ENCODE results near the gene TSPY3.
"Not testable (repeated sequence)": the region's sequence is repeated elsewhere in the genome, so short reads cannot be mapped to it uniquely, and the experiment has no call there.

Gene TSPY3, protein sequence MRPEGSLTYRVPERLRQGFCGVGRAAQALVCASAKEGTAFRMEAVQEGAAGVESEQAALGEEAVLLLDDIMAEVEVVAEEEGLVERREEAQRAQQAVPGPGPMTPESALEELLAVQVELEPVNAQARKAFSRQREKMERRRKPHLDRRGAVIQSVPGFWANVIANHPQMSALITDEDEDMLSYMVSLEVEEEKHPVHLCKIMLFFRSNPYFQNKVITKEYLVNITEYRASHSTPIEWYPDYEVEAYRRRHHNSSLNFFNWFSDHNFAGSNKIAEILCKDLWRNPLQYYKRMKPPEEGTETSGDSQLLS
- 0 reads per million in 3 donors for total RNA-seq

DNA sequence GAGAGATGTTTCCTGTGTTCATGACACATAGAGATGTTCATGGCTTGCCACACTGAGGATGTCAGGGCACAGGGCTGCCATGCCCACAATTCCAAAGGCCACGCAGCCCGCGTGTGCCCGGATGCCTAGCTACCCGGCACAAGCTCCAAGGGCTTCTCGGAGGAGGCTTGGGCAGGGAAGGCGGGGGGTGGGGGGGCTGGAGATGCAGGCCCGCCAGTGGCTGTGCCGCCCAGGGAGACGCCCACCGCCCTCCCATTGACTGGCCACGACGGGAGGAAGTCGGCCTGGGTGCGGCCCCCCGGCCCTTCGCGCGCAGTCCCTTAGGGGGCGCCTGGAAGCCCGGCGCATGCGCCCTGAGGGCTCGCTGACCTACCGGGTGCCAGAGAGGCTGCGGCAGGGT is at the start of gene TSPY3:
Gene TSPY3 (plus strand): TSS at position 301 of the 400 bp plus-strand sequence. CDS start 46 bp downstream, at position 347.
- H3K27me3 ChIP-seq (replicated peaks; ENCODE audit: control insufficient read depth, insufficient read depth, low read length, poor library complexity, severe bottlenecking); H3K9me3 ChIP-seq (ENCODE audit: control insufficient read depth, low read length); H3K36me3 ChIP-seq (ENCODE audit: control insufficient read depth, insufficient read depth, low read length); H3K4me1 ChIP-seq (ENCODE audit: control insufficient read depth, insufficient read depth, low read length, poor library complexity, severe bottlenecking); H3K27ac ChIP-seq (ENCODE audit: insufficient read depth, low read length, poor library complexity, severe bottlenecking); DNase-seq; H3K4me3 ChIP-seq (ENCODE audit: insufficient read depth, low read depth, low read length, poor library complexity, severe bottlenecking): not testable (repeated sequence)

DNA sequence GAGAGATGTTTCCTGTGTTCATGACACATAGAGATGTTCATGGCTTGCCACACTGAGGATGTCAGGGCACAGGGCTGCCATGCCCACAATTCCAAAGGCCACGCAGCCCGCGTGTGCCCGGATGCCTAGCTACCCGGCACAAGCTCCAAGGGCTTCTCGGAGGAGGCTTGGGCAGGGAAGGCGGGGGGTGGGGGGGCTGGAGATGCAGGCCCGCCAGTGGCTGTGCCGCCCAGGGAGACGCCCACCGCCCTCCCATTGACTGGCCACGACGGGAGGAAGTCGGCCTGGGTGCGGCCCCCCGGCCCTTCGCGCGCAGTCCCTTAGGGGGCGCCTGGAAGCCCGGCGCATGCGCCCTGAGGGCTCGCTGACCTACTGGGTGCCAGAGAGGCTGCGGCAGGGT is 40.7 kb upstream of the TSPY3 start, which contains the start of gene TSPY8:
Gene TSPY8 (plus strand): TSS at position 301 of the 400 bp plus-strand sequence. CDS start 46 bp downstream, at position 347.
- H3K4me1 ChIP-seq (ENCODE audit: control insufficient read depth, insufficient read depth, low read length, poor library complexity, severe bottlenecking); H3K27ac ChIP-seq (ENCODE audit: insufficient read depth, low read length, poor library complexity, severe bottlenecking); H3K4me3 ChIP-seq (ENCODE audit: insufficient read depth, low read depth, low read length, poor library complexity, severe bottlenecking); H3K9me3 ChIP-seq (ENCODE audit: control insufficient read depth, low read length); H3K36me3 ChIP-seq (ENCODE audit: control insufficient read depth, insufficient read depth, low read length); H3K27me3 ChIP-seq (replicated peaks; ENCODE audit: control insufficient read depth, insufficient read depth, low read length, poor library complexity, severe bottlenecking); DNase-seq: not testable (repeated sequence)

DNA sequence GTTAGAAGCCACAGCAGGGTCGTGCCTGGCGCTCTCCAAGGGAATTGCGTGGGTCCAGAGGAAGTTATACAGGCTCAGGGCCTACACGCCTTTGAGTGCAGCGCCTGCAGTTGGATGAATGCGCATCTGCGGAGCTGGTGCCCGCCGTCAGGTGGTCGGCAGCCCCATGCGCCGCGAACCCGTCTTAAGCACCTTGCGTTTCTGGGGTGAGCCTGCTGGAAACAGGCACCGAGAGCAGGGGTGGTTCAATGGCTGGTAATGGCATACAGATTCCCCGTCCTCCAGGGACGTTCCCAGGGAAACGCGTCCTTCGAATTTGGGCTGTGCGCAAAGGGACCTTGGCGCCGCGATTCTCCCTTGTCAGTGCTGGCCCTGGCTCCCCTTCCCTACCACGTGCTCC is 1.7 kb upstream of the TSPY3 start:
- H3K9me3 ChIP-seq (ENCODE audit: control insufficient read depth, low read length); H3K4me3 ChIP-seq (ENCODE audit: insufficient read depth, low read depth, low read length, poor library complexity, severe bottlenecking); H3K27me3 ChIP-seq (replicated peaks; ENCODE audit: control insufficient read depth, insufficient read depth, low read length, poor library complexity, severe bottlenecking); H3K4me1 ChIP-seq (ENCODE audit: control insufficient read depth, insufficient read depth, low read length, poor library complexity, severe bottlenecking); H3K36me3 ChIP-seq (ENCODE audit: control insufficient read depth, insufficient read depth, low read length); H3K27ac ChIP-seq (ENCODE audit: insufficient read depth, low read length, poor library complexity, severe bottlenecking): not testable (repeated sequence)
- DNase-seq: peak in 1 of 3 donors; percentile 0
